OCI-LY3 (cell line): ENCODE data around the gene EPX.

Source experiments
- EZH2phosphoT487 ChIP-seq: fragments of 200-600 bp; shearing (Covaris generic); IDR thresholded peaks from 2 replicates; pipeline ENCODE4 v1.6.1; 2018; ENCODE audit warnings: antibody characterized with exemption, mixed run types, low read depth
- TF ChIP-seq, protein P1 (sequence below): fragments of 200-600, 300-600 bp; sonication (generic); IDR thresholded peaks from 2 replicates; pipeline ENCODE4 v1.5.1; 2014; ENCODE audit warnings: antibody characterized with exemption, low read length, low read depth

DNA sequence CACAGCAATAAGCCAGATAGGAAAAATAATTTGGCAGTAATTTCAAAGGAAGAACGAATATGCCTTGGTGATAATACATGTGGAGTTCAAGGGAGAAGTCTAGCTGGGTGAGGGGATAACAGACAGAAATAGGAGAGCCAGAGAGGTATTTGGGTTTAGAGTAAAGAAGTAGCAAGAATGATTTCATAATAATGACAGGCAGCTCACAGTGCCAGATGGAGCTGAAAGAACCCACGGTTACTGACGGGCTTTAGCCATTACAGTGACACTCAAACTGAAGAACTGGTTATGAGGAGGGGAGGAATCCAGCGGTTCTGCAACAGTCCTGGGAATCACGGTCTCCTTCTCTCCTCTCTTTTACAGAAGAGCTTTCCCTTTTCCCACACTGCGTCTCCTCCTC lies 42.1 kb upstream of the EPX start:
- TF ChIP-seq, protein P1, sequence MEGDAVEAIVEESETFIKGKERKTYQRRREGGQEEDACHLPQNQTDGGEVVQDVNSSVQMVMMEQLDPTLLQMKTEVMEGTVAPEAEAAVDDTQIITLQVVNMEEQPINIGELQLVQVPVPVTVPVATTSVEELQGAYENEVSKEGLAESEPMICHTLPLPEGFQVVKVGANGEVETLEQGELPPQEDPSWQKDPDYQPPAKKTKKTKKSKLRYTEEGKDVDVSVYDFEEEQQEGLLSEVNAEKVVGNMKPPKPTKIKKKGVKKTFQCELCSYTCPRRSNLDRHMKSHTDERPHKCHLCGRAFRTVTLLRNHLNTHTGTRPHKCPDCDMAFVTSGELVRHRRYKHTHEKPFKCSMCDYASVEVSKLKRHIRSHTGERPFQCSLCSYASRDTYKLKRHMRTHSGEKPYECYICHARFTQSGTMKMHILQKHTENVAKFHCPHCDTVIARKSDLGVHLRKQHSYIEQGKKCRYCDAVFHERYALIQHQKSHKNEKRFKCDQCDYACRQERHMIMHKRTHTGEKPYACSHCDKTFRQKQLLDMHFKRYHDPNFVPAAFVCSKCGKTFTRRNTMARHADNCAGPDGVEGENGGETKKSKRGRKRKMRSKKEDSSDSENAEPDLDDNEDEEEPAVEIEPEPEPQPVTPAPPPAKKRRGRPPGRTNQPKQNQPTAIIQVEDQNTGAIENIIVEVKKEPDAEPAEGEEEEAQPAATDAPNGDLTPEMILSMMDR, result no peak
- no peak for TF ChIP-seq EZH2phosphoT487
